IMR-90 (cell line): ENCODE data around the gene OR3A1. TPM values are rescaled to one million over a fixed set of nuclear protein-coding genes. Genes with fewer than 3 reads are reported as not detected.

Experiments
- ATAC-seq: fragments of 200-7000 bp; cut with Tn5 transposase; 2 replicates; pipeline ENCODE4 v1.9.1; 2020; ENCODE audit warnings: low read depth, mild to moderate bottlenecking, moderate library complexity
- BruUV-seq: library from RNA; stranded (reverse); fragments of 400-500 nt; replicated peaks from 2 replicates; lab custom pipeline; 2021; lab: Mats Ljungman, UMichigan
- CTCF ChIA-PET: fragments of 300-600 bp; formaldehyde crosslinking; extraction: SDS; loops from one replicate; lab custom pipeline; 2021; ENCODE audit warnings: antibody characterized with exemption; lab: Yijun Ruan, JAX
- POLR2A ChIA-PET: fragments of 300-600 bp; sonication (Branson Sonifier 250); formaldehyde crosslinking; loops from one replicate; lab custom pipeline; 2022; ENCODE audit warnings: antibody characterized with exemption; ENCODE audit not compliant: unreplicated experiment; lab: Charles Lee
- DNase-seq: peaks from one replicate; pipeline ENCODE4 v3.0.0; 2013
- H2AFZ ChIP-seq: replicated peaks from 2 replicates; pipeline ENCODE3; 2013; ENCODE audit warnings: low read length, mild to moderate bottlenecking; ENCODE audit not compliant: poor library complexity
- H2AK5ac ChIP-seq: 2 replicates; pipeline ENCODE4 v1.6.1; 2013; ENCODE audit warnings: low read depth, low read length, inconsistent platforms
- H2AK9ac ChIP-seq: replicated peaks from 2 replicates; pipeline ENCODE3; 2013; ENCODE audit warnings: mild to moderate bottlenecking, low read depth, low read length, moderate library complexity; ENCODE audit not compliant: poor library complexity
- H2BK120ac ChIP-seq: 2 replicates; pipeline ENCODE4 v1.6.1; 2013; ENCODE audit warnings: low read depth, low read length, inconsistent platforms
- H2BK15ac ChIP-seq: 3 replicates; pipeline ENCODE4 v1.6.1; 2013; ENCODE audit warnings: low read depth, low read length, inconsistent platforms
- H2BK20ac ChIP-seq: 2 replicates; pipeline ENCODE4 v1.6.1; 2013; ENCODE audit warnings: low read depth, mild to moderate bottlenecking, inconsistent platforms, low read length, moderate library complexity
- H2BK5ac ChIP-seq: 2 replicates; pipeline ENCODE4 v1.6.1; 2013; ENCODE audit warnings: mild to moderate bottlenecking, low read depth, low read length, inconsistent platforms; ENCODE audit not compliant: poor library complexity, severe bottlenecking
- H3K14ac ChIP-seq: replicated peaks from 2 replicates; pipeline ENCODE4 v1.6.1; 2013; ENCODE audit warnings: low read depth, low read length, inconsistent platforms
- H3K18ac ChIP-seq: 2 replicates; pipeline ENCODE4 v1.6.1; 2013; ENCODE audit warnings: low read depth, low read length, control low read depth
- H3K23ac ChIP-seq: 2 replicates; pipeline ENCODE4 v1.6.1; 2013; ENCODE audit warnings: low read depth, low read length, inconsistent platforms
- H3K27ac ChIP-seq: 2 replicates; pipeline ENCODE4 v1.5.1; 2013; ENCODE audit warnings: mild to moderate bottlenecking, control low read depth, low read length; ENCODE audit not compliant: insufficient read depth
- H3K27me3 ChIP-seq: 2 replicates; pipeline ENCODE4 v1.6.1; 2013; ENCODE audit warnings: low read length; ENCODE audit not compliant: control insufficient read depth, insufficient read depth
- H3K36me3 ChIP-seq: 2 replicates; pipeline ENCODE4 v1.6.1; 2013; ENCODE audit warnings: low read length, mixed read lengths; ENCODE audit not compliant: control insufficient read depth, insufficient read depth
- H3K4ac ChIP-seq: 2 replicates; pipeline ENCODE4 v1.6.1; 2013; ENCODE audit warnings: low read depth, low read length, inconsistent platforms
- H3K4me1 ChIP-seq: 2 replicates; pipeline ENCODE4 v1.6.1; 2013; ENCODE audit warnings: low read length, mixed read lengths; ENCODE audit not compliant: control insufficient read depth, insufficient read depth
- H3K4me2 ChIP-seq: 2 replicates; pipeline ENCODE4 v1.6.1; 2013; ENCODE audit warnings: low read depth, mild to moderate bottlenecking, control low read depth, low read length, moderate library complexity
- H3K4me3 ChIP-seq: 2 replicates; pipeline ENCODE4 v1.5.1; 2013; ENCODE audit warnings: low read depth, mild to moderate bottlenecking, control low read depth, low read length, moderate library complexity; ENCODE audit not compliant: insufficient read depth
- H3K56ac ChIP-seq: 2 replicates; pipeline ENCODE4 v1.6.1; 2013; ENCODE audit warnings: low read length, inconsistent platforms; ENCODE audit not compliant: insufficient read depth; ENCODE audit errors: extremely low read depth
- H3K79me1 ChIP-seq, 2 experiments: 2 replicates each; pipeline ENCODE4 v1.6.1; 2013; ENCODE audit warnings: low read length in 2 of 2, inconsistent platforms in 1 of 2, low read depth in 1 of 2
- H3K9ac ChIP-seq: 2 replicates; pipeline ENCODE4 v1.6.1; 2013; ENCODE audit warnings: low read depth, low read length, control low read depth
- H3K9me1 ChIP-seq: 2 replicates; pipeline ENCODE4 v1.6.1; 2013; ENCODE audit warnings: low read length, inconsistent platforms; ENCODE audit not compliant: insufficient read depth
- H3K9me3 ChIP-seq: 2 replicates; pipeline ENCODE4 v1.6.1; 2013; ENCODE audit warnings: low read length; ENCODE audit not compliant: control insufficient read depth, insufficient read depth
- H4K20me1 ChIP-seq: 2 replicates; pipeline ENCODE4 v1.6.1; 2013; ENCODE audit warnings: low read length, inconsistent platforms; ENCODE audit not compliant: insufficient read depth
- H4K5ac ChIP-seq: 2 replicates; pipeline ENCODE4 v1.6.1; 2013; ENCODE audit warnings: mild to moderate bottlenecking, low read depth, low read length, control low read depth
- H4K8ac ChIP-seq, 2 experiments: 2 replicates each; pipeline ENCODE4 v1.6.1; 2013; ENCODE audit warnings: low read depth in 2 of 2, low read length in 2 of 2, control low read depth in 1 of 2, inconsistent platforms in 1 of 2
- H4K91ac ChIP-seq: 2 replicates; pipeline ENCODE4 v1.6.1; 2013; ENCODE audit warnings: low read depth, low read length, inconsistent platforms; ENCODE audit not compliant: insufficient read depth
- BHLHE40 ChIP-seq: fragments of 150-350 bp; IDR thresholded peaks from 2 replicates; pipeline ENCODE4 v1.6.1; 2016; ENCODE audit warnings: mild to moderate bottlenecking, low read depth, low read length
- CEBPB ChIP-seq: IDR thresholded peaks from 2 replicates; pipeline ENCODE4 v1.6.1; 2012; ENCODE audit warnings: low read depth, low read length, improper control_type of control experiment
- CHD1 ChIP-seq: IDR thresholded peaks from 2 replicates; pipeline ENCODE4 v1.6.1; 2012; ENCODE audit warnings: low read depth, low read length, improper control_type of control experiment
- FOS ChIP-seq: fragments of 150-350 bp; IDR thresholded peaks from 2 replicates; pipeline ENCODE4 v1.6.1; 2016; ENCODE audit warnings: low read depth, low read length
- MAFK ChIP-seq: IDR thresholded peaks from 2 replicates; pipeline ENCODE4 v1.6.1; 2012; ENCODE audit warnings: low read depth, low read length, improper control_type of control experiment
- MAZ ChIP-seq: IDR thresholded peaks from 2 replicates; pipeline ENCODE4 v1.6.1; 2012; ENCODE audit warnings: low read depth, mild to moderate bottlenecking, low read length, improper control_type of control experiment, moderate library complexity, borderline replicate concordance
- MXI1 ChIP-seq: IDR thresholded peaks from 2 replicates; pipeline ENCODE4 v1.6.1; 2012; ENCODE audit warnings: low read depth, mild to moderate bottlenecking, low read length, moderate library complexity, borderline replicate concordance
- NFE2L2 ChIP-seq: fragments of 150-350 bp; IDR thresholded peaks from 2 replicates; pipeline ENCODE4 v1.6.1; 2016; ENCODE audit warnings: low read depth, mild to moderate bottlenecking, low read length
- POLR2A ChIP-seq: IDR thresholded peaks from 2 replicates; pipeline ENCODE4 v1.6.1; 2012; ENCODE audit warnings: mild to moderate bottlenecking, low read depth, low read length
- RAD21 ChIP-seq: IDR thresholded peaks from 2 replicates; pipeline ENCODE4 v1.6.1; 2012; ENCODE audit warnings: low read length, improper control_type of control experiment
- RCOR1 ChIP-seq: IDR thresholded peaks from 2 replicates; pipeline ENCODE4 v1.6.1; 2012; ENCODE audit warnings: mild to moderate bottlenecking, low read length, improper control_type of control experiment; ENCODE audit not compliant: insufficient replicate concordance
- RFX5 ChIP-seq: IDR thresholded peaks from 2 replicates; pipeline ENCODE4 v1.8.0; 2012; ENCODE audit warnings: low read depth, mild to moderate bottlenecking, low read length, moderate library complexity
- SMC3 ChIP-seq: fragments of 150-350 bp; IDR thresholded peaks from 2 replicates; pipeline ENCODE4 v1.6.1; 2016; ENCODE audit warnings: low read depth, mild to moderate bottlenecking, antibody characterized with exemption, low read length, moderate library complexity
- WGBS, 2 experiments: methylation state at CpG; one replicate each; pipeline versions ENCODE4 v1.1.5 to v1.1.7; 2013; ENCODE audit warnings: missing lambda C conversion rate in 2 of 2; ENCODE audit not compliant: insufficient read length in 1 of 2; ENCODE audit errors: extremely low coverage in 2 of 2; 5-methylcytosine and 5-hydroxymethylcytosine counted together
- dilution Hi-C: fragments of 300-500 bp; cut with HindIII; formaldehyde crosslinking; loops from one replicate; pipeline ENCODE4 v1.14.3; 2018; ENCODE audit warnings: low sequenced_read_pairs; ENCODE audit not compliant: unreplicated experiment
- in situ Hi-C: fragments of 300-500 bp; cut with MboI; formaldehyde crosslinking; loops from 3 replicates; pipeline ENCODE4 v1.14.3; 2019; ENCODE audit warnings: low sequenced_read_pairs, inconsistent platforms, mixed read lengths
- intact Hi-C: fragments of 100-400 bp; cut with micrococcal nuclease; formaldehyde crosslinking; loops from 2 replicates; pipeline ENCODE4 v1.10.0; 2022
- polyA plus RNA-seq, 3 experiments: library from polyadenylated mRNA; depleted of rRNA; stranded (reverse); fragments of >200 nt; gene quantifications; 2 replicates each; pipeline ENCODE4 v1.2.3, GENCODE V29; 2012; ENCODE audit warnings: low replicate concordance in 1 of 3
- total RNA-seq: library from RNA; depleted of rRNA; stranded (reverse); fragments of >200 nt; gene quantifications from 2 replicates; pipeline ENCODE4 v1.2.3, GENCODE V29; 2012
- TF ChIP-seq, protein P1 (sequence below): fragments of 150-350 bp; IDR thresholded peaks from 2 replicates; pipeline ENCODE4 v1.6.1; 2016; ENCODE audit warnings: low read depth, mild to moderate bottlenecking, low read length, moderate library complexity, borderline replicate concordance
- TF ChIP-seq, protein P2 (sequence below): conservative IDR thresholded peaks from 2 replicates; pipeline ENCODE4 v1.5.1; 2012; ENCODE audit warnings: mild to moderate bottlenecking, low read depth, low read length, improper control_type of control experiment
- TF ChIP-seq, protein P3 (sequence below): fragments of 150-350 bp; IDR thresholded peaks from 2 replicates; pipeline ENCODE4 v1.6.1; 2017; ENCODE audit warnings: mild to moderate bottlenecking, antibody characterized with exemption, low read length, low read depth

The OR3A1 gene
- total and polyA plus RNA-seq, 2 of the 4 experiments (the other 2 are of a cell fraction), result not detected

DNA sequence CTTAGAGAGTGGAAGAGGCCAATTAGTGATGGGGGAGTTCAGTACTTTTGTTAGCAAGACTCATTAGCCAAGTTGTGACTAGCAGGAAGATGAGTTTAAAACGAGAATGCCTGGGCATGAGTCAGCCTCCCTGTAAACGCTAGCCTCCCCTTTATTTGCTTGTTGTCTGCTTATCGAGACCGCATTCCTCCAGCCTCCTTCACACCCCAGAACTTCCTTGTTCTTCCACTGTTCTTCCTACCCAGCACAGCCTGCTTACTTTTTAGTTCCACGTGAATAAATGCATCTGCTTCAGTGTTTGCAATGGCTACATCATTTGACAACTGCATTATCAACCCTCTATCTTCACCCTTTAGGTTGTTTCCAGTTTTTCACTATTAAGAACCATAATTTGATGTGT lies 20.2 kb upstream of the OR3A1 start:
- 0 out of 2 replicates have a peak, but pooled peaks cover 2% of the 10 kb centered on the region for H3K9me3 ChIP-seq
- CTCF ChIA-PET, result no interaction called here
- intact Hi-C loops, result no loop called here

More for the DNA sequence above, 20.2 kb upstream of the OR3A1 start:
- no peak overlapping the region for H2AFZ ChIP-seq
- no peak overlapping the region for H2AK5ac ChIP-seq
- no peak overlapping the region for H3K27ac ChIP-seq
- H4K20me1 ChIP-seq, result no peaks in the 10 kb centered on the region
- H3K9ac ChIP-seq, result no peak overlapping the region
- H2BK20ac ChIP-seq, result no peak overlapping the region
- H3K9me1 ChIP-seq, result no peaks in the 10 kb centered on the region
- H2AK9ac ChIP-seq, result no peak overlapping the region
- BruUV-seq, result no TSS peak
- no peak overlapping the region for H2BK15ac ChIP-seq
- H3K27me3 ChIP-seq, result no peaks in the 10 kb centered on the region
- no peaks in the 10 kb centered on the region for H3K36me3 ChIP-seq
- no peaks in the 10 kb centered on the region for H3K79me1 ChIP-seq
- dilution Hi-C loops, result no loop called here
- no peak for ATAC-seq
- H3K14ac ChIP-seq, result no peak overlapping the region
- H2BK5ac ChIP-seq, result no peak overlapping the region
- H3K4me3 ChIP-seq, result no peak overlapping the region
- no peak overlapping the region for H3K4ac ChIP-seq
- in situ Hi-C loops, result no loop called here
- no peak overlapping the region for H4K91ac ChIP-seq
- no peak overlapping the region for H2BK120ac ChIP-seq
- no peak for DNase-seq
- no peak overlapping the region for H4K5ac ChIP-seq
- no peak overlapping the region for H3K23ac ChIP-seq
- POLR2A ChIA-PET, result no interaction called here
- no peak overlapping the region for H3K56ac ChIP-seq
- no peaks in the 10 kb centered on the region for H3K4me1 ChIP-seq
- H4K8ac ChIP-seq, result no peak overlapping the region
- 40% methylated on average over 3 of the region's 5 CpGs; no CpG with 5 or more reads in 1 of the 2 experiments for WGBS, 2 experiments
- TF ChIP-seq RCOR1 (no peak), MAFK (no peak), CEBPB (no peak), RAD21 (no peak), MXI1 (no peak), NFE2L2 (no peak), FOS (no peak), POLR2A (no peak), SMC3 (no peak), BHLHE40 (no peak), RFX5 (no peak), MAZ (no peak), CHD1 (no peak)
- TF ChIP-seq, protein P1, sequence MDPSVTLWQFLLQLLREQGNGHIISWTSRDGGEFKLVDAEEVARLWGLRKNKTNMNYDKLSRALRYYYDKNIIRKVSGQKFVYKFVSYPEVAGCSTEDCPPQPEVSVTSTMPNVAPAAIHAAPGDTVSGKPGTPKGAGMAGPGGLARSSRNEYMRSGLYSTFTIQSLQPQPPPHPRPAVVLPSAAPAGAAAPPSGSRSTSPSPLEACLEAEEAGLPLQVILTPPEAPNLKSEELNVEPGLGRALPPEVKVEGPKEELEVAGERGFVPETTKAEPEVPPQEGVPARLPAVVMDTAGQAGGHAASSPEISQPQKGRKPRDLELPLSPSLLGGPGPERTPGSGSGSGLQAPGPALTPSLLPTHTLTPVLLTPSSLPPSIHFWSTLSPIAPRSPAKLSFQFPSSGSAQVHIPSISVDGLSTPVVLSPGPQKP, result no peak
- TF ChIP-seq, protein P2, sequence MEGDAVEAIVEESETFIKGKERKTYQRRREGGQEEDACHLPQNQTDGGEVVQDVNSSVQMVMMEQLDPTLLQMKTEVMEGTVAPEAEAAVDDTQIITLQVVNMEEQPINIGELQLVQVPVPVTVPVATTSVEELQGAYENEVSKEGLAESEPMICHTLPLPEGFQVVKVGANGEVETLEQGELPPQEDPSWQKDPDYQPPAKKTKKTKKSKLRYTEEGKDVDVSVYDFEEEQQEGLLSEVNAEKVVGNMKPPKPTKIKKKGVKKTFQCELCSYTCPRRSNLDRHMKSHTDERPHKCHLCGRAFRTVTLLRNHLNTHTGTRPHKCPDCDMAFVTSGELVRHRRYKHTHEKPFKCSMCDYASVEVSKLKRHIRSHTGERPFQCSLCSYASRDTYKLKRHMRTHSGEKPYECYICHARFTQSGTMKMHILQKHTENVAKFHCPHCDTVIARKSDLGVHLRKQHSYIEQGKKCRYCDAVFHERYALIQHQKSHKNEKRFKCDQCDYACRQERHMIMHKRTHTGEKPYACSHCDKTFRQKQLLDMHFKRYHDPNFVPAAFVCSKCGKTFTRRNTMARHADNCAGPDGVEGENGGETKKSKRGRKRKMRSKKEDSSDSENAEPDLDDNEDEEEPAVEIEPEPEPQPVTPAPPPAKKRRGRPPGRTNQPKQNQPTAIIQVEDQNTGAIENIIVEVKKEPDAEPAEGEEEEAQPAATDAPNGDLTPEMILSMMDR, result no peak
- TF ChIP-seq, protein P3, sequence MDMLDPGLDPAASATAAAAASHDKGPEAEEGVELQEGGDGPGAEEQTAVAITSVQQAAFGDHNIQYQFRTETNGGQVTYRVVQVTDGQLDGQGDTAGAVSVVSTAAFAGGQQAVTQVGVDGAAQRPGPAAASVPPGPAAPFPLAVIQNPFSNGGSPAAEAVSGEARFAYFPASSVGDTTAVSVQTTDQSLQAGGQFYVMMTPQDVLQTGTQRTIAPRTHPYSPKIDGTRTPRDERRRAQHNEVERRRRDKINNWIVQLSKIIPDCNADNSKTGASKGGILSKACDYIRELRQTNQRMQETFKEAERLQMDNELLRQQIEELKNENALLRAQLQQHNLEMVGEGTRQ, result no peak
- no peak overlapping the region for H3K4me2 ChIP-seq
- H3K18ac ChIP-seq, result no peak overlapping the region
